Smooth muscle cell (in vitro differentiated cells): ENCODE data around the gene BRD3OS. TPM values are rescaled to one million over a fixed set of nuclear protein-coding genes. Genes with fewer than 3 reads are reported as not detected.

Experiments used
- DNase-seq: peaks from one replicate; lab custom pipeline; 2025; ENCODE audit not compliant: unreplicated experiment; lab: John Stamatoyannopoulos, UW
- H2AFZ ChIP-seq: fragments of 200-600 bp; sonication (generic); 2 replicates; pipeline ENCODE4 v1.6.0; 2016; ENCODE audit warnings: antibody characterized with exemption, low read depth, mild to moderate bottlenecking
- H3F3A ChIP-seq: fragments of 200-600 bp; sonication (generic); 2 replicates; pipeline ENCODE4 v1.6.0; 2017; ENCODE audit warnings: antibody characterized with exemption, low read depth
- H3K27ac ChIP-seq: fragments of 200-600 bp; sonication (generic); 2 replicates; pipeline ENCODE4 v1.5.1; 2016; ENCODE audit warnings: low read depth, mild to moderate bottlenecking
- H3K27me3 ChIP-seq: fragments of 200-600 bp; sonication (generic); 2 replicates; pipeline ENCODE4 v1.6.1; 2016; ENCODE audit warnings: low read depth, mild to moderate bottlenecking
- H3K36me3 ChIP-seq: fragments of 200-600 bp; sonication (generic); 2 replicates; pipeline ENCODE4 v1.5.1; 2016; ENCODE audit warnings: low read depth
- H3K4me1 ChIP-seq: fragments of 200-600 bp; sonication (generic); 2 replicates; pipeline ENCODE4 v1.5.1; 2016; ENCODE audit warnings: low read depth
- H3K4me2 ChIP-seq: fragments of 200-600 bp; sonication (generic); 2 replicates; pipeline ENCODE4 v1.6.0; 2016; ENCODE audit warnings: mild to moderate bottlenecking
- H3K4me3 ChIP-seq: fragments of 200-600 bp; sonication (generic); 2 replicates; pipeline ENCODE4 v1.5.1; 2016; ENCODE audit warnings: mild to moderate bottlenecking
- H3K79me2 ChIP-seq: fragments of 200-600 bp; sonication (generic); 2 replicates; pipeline ENCODE4 v1.6.0; 2016; ENCODE audit warnings: low read depth, mild to moderate bottlenecking
- H3K9ac ChIP-seq: fragments of 200-600 bp; sonication (generic); 2 replicates; pipeline ENCODE4 v1.6.0; 2016; ENCODE audit warnings: low read depth
- H3K9me3 ChIP-seq: fragments of 200-600 bp; sonication (generic); replicated peaks from 2 replicates; pipeline ENCODE4 v1.5.1; 2016; ENCODE audit warnings: low read depth
- H4K20me1 ChIP-seq: fragments of 200-600 bp; sonication (generic); 2 replicates; pipeline ENCODE4 v1.6.0; 2016; ENCODE audit warnings: low read depth
- WGBS: methylation state at CpG from one replicate; pipeline ENCODE4 v1.1.7; 2016; ENCODE audit warnings: low lambda C conversion rate; 5-methylcytosine and 5-hydroxymethylcytosine counted together
- polyA plus RNA-seq: library from polyadenylated mRNA; unstranded; fragments of >200 nt; fragmentation: Nextera tagmentation; extraction: Ambion mirVana; gene quantifications from 2 replicates; pipeline ENCODE4 v1.2.1, GENCODE V29; 2016
- total RNA-seq: library from RNA; depleted of rRNA; stranded (reverse); fragments of >200 nt; gene quantifications from 2 replicates; pipeline ENCODE4 v1.2.3, GENCODE V29; 2014
- TF ChIP-seq, protein P1 (sequence below): fragments of 200-600 bp; sonication (generic); IDR thresholded peaks from 2 replicates; pipeline ENCODE4 v1.5.1; 2017; ENCODE audit warnings: borderline replicate concordance, mild to moderate bottlenecking, antibody characterized with exemption; ENCODE audit not compliant: insufficient read depth, poor library complexity, severe bottlenecking

The BRD3OS gene
- total and polyA plus RNA-seq, 2 experiments from 2014 or later, result 16.0 to 16.1 TPM

DNA sequence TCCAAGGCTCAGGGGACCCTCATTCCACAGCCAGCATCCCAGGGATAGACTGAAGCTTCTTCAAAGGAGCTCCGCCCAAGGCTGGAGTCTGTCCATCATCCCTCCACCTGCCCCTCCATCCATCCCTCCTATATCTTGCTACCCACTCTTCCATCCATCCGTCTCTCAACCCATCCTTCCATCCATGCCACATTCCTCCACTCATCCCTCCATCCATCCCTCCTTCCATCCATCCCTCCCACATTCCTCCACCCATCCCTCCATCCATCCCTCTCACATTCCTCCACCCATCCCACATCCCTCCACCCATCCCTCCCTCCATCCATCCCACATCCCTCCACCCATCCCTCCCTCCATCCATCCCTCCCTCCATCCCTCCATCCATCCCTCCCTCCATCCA, 27.7 kb upstream of the BRD3OS start:
- TF ChIP-seq, protein P1, sequence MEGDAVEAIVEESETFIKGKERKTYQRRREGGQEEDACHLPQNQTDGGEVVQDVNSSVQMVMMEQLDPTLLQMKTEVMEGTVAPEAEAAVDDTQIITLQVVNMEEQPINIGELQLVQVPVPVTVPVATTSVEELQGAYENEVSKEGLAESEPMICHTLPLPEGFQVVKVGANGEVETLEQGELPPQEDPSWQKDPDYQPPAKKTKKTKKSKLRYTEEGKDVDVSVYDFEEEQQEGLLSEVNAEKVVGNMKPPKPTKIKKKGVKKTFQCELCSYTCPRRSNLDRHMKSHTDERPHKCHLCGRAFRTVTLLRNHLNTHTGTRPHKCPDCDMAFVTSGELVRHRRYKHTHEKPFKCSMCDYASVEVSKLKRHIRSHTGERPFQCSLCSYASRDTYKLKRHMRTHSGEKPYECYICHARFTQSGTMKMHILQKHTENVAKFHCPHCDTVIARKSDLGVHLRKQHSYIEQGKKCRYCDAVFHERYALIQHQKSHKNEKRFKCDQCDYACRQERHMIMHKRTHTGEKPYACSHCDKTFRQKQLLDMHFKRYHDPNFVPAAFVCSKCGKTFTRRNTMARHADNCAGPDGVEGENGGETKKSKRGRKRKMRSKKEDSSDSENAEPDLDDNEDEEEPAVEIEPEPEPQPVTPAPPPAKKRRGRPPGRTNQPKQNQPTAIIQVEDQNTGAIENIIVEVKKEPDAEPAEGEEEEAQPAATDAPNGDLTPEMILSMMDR, result no peak

DNA sequence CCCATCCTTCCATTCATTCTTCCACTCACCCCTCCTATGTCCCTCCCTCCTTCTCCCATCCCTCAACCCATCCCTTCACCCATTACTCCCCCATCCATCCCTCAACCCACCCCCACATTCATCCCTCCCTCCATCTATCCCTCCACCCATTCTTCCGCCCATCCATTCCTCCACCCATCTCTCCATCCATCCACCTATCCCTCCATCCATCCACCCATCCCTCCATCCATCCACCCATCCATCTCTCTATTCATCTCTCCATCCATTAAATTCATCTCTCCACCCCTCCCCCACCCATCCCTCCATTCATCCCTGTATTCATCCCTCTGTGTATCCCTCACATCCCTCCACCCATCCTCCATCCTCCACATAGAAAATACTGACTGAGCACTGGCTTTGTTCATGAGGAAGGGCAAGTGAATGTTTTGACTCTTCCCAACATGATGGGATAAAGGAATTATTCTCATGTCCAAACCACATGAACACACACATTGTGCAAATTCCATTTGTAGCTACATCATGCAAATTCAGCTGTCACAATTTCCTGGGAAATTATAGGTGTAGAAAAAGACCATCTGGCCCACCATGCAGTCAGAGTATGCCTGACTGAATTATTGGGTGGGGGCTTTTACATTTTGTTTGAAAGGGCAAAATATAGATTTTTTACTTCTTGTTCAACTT, 26.2 kb upstream of the BRD3OS start:
- Histone ChIP-seq H3K36me3 (no peaks in the 10 kb centered on the region), H2AFZ (no peak overlapping the region), H3K4me2 (no peak overlapping the region), H3K9me3 (no peaks in the 10 kb centered on the region), H3K27ac (no peak overlapping the region), H3F3A (no peaks in the 10 kb centered on the region), H3K27me3 (no peaks in the 10 kb centered on the region), H3K4me1 (peaks cover 2% of the 10 kb centered on the region), H4K20me1 (no peaks in the 10 kb centered on the region), H3K4me3 (no peak overlapping the region), H3K9ac (no peak overlapping the region), H3K79me2 (no peaks in the 10 kb centered on the region)
- no CpG with 5 or more reads among the region's 1 CpG for WGBS
- DNase-seq, result no peak
- TF ChIP-seq, protein P1, result no peak

More for the DNA sequence above, 27.7 kb upstream of the BRD3OS start:
- H3K27ac ChIP-seq, result no peak overlapping the region
- no peaks in the 10 kb centered on the region for H4K20me1 ChIP-seq
- H3K4me3 ChIP-seq, result no peak overlapping the region
- H3K9ac ChIP-seq, result no peak overlapping the region
- H3K4me1 ChIP-seq, result peaks cover 8% of the 10 kb centered on the region
- 100% methylated on average over 1 of the region's 2 CpGs for WGBS
- no peak overlapping the region for H3K4me2 ChIP-seq
- no peaks in the 10 kb centered on the region for H3K36me3 ChIP-seq
- H3K79me2 ChIP-seq, result no peaks in the 10 kb centered on the region
- H3K9me3 ChIP-seq, result no peaks in the 10 kb centered on the region
- H3K27me3 ChIP-seq, result no peaks in the 10 kb centered on the region
- no peak overlapping the region for H2AFZ ChIP-seq
- no peak for DNase-seq
- no peaks in the 10 kb centered on the region for H3F3A ChIP-seq

DNA sequence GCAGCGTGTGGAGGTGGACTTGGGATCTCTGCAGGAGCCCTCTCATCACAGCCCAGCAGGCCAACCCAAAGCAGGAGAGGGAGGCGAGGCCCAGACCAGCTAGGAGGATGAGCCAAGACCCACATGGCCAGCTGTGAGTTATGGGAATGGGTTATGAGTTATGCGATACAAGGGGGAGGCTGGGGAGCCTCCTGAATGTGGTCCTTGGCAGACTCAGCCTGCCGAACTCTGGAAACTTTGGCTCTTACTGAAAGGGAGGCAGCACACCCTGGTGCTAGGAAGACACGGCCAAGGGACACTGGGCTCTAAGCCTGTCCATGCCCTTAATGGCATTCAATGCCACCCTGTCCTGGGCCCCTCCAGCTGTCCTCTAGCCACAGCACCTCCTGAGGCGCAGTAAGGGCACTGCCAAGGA, 25.4 kb upstream of the BRD3OS start:
- no peaks in the 10 kb centered on the region for H3F3A ChIP-seq

More for the DNA sequence above, 25.4 kb upstream of the BRD3OS start:
- Histone ChIP-seq H3K4me1 (no peaks in the 10 kb centered on the region), H3K27ac (no peak overlapping the region), H3K79me2 (no peaks in the 10 kb centered on the region), H3K27me3 (no peaks in the 10 kb centered on the region), H2AFZ (no peak overlapping the region), H3K9me3 (no peaks in the 10 kb centered on the region), H4K20me1 (no peaks in the 10 kb centered on the region), H3K9ac (no peak overlapping the region), H3K4me3 (no peak overlapping the region), H3K36me3 (no peaks in the 10 kb centered on the region), H3K4me2 (no peak overlapping the region)
- 84% methylated on average over 6 of the region's 6 CpGs for WGBS
- no peak for DNase-seq
- TF ChIP-seq, protein P1, result no peak
